GM21423 (cell line): ENCODE measurements around the gene GPC3.

Experiments used
- ATAC-seq: cut with Tn5 transposase; IDR thresholded peaks from one replicate; pipeline ENCODE4 v1.9.1; 2021; ENCODE audit warnings: mild to moderate bottlenecking, moderate library complexity; ENCODE audit not compliant: unreplicated experiment

Gene GPC3

DNA sequence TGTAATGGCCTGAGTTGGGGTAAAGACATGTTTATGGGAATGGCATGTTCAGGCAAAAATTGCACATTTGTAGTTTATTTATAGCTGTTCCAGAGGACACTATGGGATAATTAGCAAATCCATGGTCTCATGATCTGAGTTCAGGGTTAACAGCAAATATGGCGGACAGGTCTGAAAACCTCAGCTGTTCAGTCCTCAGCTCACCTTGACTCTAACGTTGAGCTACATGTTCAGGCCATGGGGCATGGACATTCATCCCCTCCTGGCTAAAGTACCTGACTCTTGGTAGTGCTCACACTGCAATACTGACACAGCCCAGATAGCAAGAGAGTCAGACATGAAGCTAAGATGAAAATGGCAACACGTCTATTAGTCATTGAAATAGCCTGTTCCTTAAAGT, 408.5 kb downstream of the GPC3 start:
- ATAC-seq, result no peak

DNA sequence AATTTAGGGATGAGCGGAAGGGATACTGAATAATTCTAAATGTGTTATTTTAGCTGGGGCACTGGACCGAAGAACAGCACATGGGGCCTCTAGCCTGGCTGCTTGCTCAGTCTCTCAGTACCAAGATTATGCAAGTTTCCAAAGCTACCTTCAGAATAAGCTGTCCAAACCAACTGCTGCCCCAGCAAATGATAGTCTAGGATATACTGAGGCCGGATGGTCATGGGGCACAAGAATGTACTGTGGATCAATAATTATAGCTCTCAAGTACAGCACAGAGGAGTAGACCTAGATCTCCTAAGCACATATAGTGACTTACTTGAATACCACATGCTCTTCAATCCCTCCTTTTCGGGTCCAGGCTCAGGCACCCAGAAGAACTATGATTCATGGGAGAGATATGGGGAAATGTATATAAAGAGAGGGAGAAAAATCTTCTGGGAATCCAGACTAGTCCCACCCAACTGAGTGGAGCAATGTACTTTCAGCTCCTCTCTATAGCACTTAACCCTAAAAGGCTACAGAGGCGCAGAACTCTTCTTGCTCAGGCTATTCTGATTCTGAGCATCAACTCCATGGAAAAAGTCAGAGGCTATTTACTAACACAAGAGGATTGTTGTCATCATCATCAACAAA, 409.8 kb downstream of the GPC3 start:
- no peak for ATAC-seq

DNA sequence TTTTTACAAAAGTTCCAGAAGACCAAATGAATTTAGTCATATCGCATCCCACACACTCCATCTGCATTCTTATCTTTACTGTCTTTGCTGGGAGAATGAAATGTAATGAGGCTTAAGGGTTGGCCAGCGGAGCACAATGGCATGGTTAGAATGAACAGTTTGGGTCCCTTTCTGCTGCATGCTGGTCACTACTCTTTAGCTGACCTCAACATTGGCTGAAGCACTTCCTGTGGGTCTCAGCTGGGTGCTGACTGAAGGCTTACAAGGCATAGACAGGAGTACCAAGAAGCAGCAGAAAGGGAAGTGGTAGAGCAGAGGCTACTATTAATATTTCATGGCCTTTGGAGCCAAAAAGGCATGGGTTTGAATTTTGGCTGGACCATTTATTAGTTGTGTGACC, 410.7 kb downstream of the GPC3 start:
- no peak for ATAC-seq

DNA sequence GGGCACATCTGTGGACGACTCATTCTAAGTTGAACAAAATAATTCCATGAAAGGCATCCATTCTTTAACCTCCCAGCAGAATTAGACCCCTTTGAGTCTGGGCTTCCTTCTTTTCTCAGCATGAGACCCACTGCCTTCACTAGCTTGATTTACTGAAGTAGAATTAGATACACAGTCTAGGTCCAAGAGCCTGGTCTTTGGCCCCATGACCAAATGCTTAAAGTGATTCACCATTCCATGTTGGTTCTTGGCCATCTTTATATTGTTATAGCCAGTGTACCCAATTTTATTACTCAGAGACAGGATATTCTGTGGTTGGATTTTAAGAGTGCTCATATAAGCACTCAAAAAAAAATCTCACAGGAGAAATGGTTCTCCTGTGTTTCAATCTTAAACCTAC, 414.8 kb downstream of the GPC3 start:
- ATAC-seq, result no peak

DNA sequence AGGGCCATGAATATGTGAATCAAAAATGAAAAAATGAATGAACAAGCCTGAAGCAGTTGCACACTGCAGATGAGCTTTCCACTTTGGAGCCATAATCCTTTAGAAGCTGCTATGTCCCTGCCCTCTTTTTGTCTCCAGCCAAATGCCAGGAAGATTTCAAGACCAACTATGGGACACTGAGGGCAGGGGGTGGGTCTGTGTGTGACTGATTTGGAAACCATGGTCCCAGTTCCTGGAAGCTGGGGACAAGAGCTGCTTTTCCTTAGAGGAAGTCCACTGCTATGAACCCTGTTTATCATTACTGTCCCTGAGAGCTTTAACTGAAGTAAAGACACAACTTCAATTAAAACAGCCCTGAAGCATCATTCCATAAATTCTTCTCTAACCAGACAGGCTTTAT, 416.2 kb downstream of the GPC3 start:
- no peak for ATAC-seq

DNA sequence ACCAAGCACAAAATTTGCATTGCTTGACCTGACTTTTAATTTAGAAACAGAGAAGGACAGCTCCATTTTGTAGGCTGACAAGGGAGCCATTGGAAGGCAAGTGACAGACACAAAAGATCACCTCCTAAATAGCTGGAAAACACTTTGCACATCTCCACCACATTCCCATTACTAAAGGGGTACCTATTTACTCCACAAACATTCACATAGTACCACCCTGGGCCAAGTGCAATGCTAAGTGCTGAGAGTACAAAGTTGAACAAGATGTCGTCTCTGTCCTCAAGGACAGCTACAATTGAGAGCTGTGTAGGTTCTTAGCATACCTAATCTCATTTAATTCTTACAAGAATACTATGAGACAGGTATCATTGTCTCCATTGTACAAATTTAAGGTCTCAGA, 417.3 kb downstream of the GPC3 start:
- no peak for ATAC-seq

DNA sequence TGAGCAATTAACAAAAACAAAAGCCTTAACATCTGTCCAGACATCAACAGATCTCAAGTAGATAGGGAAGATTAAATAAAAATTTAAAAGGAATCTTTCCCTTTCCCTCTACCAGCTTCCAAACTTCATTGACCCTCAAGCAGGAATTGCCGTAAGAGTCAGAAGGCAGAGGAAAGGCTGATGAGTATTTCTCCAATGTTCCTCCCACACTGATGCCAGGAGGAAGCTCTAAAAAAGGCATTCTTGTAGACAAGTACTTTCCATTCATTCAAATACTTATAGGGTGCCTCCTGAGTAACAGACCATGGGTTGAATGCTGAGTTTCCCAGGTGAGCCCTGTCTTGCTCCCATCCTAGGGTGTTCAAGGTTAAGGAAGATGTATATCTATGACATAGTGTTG, 418.5 kb downstream of the GPC3 start:
- ATAC-seq, result no peak

DNA sequence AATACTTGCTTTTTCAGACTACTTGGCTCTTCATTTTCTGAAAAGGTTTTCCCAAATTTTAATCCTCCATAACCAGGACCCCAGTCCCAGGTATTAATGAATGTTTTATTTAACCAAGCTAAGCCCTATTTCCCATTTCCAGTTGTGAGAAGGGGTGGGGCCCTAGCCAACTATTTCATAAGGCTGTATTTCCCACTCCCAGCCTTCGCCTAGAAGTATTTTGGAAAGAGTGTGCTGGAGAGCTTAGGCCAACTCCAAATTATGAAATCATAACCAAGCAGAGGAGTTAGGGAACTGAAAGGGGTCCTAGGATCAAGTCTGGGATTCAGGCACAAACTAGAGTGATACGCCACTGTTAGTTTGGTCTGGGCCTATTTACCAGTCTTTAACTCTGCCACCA, 421.7 kb downstream of the GPC3 start:
- no peak for ATAC-seq

DNA sequence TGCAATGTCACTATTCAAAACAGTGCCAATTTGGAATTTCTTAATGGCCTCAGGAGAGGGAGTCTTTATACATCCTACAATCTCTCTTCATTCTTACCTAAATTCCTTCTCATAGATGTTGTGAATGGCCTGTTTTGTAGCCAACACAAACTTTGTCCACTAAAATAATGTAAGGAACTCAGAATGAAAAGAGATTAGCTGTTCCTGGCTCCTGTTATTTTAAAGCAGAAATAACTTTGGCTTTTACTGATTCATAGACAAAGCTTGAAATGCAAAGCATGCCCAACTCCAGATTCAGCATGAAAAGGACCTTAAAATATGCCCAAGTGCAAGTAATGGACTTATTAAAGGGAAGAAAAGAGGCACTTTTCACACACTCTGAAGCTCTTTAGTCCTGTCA, 424.1 kb downstream of the GPC3 start:
- ATAC-seq, result no peak

DNA sequence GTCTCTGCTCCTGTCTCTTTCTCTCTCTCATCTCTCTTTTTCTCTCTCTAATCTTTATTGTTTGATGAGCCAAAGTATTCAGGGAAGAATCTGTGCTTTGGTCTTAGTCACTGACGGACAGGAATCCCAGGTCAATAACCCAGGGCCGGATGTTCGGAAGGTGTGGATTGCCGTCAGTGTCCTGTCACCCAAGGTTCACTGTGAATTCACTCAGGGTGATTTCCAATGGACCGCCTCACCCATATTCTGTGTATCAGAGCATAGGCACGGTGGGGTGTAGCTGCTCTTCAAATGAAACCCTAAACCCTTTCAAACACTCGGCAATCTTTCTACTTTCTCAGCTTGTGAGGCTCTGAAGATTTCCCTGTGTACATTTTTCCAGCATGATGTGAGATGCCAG, 425.5 kb downstream of the GPC3 start:
- ATAC-seq, result no peak

DNA sequence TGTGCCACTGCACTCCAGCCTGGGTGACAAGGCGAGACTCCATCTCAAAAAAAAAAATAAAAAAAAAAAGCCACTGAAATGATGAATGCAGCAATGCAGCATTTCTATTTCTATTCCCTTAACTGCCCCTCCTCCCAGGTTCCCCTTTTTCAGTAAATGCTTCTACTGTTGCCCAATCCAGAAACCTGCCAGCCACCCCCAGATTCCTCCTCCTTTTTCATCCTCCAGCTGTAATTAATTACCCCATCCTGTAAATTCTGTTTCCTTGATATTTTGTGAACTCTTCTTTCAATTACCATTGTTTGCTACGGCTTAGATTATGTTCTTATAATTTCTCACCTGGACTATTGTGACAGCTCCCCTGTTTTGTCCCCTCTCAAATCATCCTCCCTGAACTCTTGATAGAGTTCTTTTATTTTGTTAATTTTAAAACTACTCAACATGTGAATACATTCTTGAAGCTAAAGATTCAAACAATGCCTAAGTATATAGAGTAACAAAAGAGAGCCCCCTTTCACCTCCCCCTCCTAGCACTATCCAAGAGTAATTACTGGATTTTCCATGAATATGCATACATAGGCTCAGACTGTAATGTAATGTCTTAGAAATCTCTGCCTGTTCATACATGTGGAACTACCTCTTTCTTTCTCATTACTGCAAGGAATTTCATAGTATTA, 429.5 kb downstream of the GPC3 start:
- ATAC-seq, result no peak

DNA sequence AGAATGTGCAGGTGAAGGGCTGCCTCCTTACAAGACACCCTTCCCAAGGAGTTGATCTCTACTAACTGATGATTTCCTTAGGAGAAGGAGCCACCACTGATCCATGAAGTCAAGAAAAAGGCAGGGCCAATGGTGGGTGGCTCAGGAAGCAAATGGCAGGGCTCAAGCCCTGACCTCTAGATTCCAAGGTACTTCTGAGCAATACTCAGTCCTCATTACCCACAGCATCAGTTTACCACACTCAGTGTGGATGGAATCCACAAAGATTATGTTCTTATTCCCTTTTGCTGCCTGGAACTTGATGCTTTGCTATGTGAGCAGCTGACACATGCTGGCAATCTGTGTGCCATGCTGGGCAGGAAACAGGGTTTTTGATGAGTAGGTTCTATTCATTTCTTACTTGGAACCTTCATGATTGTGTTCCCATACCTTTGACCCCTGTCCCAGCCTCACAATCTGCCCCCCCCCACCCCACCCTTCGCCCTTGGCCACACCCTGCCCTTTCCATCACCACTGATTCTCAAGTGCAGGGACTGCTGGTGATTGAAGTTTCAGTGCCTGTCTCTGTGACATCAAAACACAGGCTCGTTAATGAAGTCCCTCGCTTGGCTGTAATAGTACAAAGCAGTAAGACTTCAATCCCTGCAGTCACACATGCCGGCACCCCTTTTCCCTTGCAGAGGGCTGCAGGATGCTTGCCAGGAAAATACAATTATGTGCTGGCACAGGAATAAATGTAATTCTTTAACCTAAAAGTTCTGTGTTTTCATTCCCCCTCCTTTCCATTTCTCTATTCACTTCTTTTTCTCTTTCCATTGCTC, 434.5 kb downstream of the GPC3 start:
- ATAC-seq, result no peak

DNA sequence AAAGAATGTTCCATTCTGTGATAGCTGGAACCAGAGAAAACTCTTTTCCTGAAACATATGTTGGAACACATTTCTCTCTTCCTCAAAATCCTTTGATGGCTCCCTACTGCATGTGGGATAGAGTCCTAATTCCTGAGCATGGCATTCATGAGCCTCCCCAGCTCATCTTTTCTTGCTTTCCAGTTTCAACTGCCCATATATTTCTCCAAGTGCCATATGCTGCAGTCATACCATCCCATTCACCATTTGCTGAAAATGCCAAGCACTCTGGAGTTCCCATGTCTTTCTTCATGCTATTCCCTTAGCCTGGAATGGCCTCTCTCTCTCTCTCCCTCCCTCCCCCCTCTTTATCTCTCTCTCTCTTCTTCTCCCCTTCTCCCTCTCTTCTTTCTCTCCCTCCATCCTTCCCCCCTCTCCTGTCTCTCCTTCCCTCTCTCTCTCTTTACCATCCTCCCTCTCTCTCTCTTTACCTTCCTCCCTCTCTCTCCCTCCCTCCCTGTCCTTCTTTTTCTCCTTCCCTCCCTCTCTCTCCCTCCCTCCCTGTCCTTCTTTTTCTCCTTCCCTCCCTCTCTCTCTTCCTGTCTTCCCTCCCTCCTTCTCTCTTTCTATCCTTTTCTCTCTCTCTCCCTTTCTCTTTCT, 436.0 kb downstream of the GPC3 start:
- no peak for ATAC-seq

DNA sequence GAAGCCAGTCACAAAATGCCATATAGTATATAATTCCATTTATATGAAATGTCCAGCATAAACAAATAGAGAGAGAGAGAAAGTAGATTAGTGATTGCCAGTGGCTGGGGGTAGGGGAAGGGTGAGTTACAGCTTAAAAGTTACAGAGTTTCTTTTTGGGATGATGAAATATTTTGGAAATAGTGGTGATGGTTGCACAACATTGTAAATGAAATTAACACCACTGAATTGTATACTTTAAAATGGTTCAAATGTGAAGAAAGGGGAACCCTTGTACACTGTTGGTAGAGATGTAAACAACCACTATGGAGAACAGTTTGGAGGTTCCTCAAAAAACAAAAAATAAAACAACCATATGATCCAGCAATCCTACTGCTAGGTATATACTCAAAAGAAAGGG, 439.0 kb downstream of the GPC3 start:
- no peak for ATAC-seq

DNA sequence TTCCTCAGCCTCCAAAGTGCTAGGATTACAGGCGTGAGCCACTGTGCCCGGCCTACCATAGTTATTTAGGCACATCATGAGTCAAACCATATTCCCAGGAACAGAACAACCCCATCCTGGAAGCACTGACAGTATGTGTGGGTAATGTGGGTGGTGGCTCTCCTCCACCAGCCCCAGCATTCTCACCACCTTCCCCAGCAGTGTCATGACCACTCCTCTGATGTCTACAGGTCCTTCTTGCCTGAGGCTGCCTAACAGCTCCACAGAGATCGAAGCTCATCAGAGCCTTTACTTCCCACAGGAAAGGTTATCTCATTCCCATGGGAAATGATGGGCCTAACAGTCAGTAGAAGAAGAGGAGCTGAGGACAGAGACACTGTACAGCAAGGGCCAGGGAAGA, 440.6 kb downstream of the GPC3 start:
- no peak for ATAC-seq

DNA sequence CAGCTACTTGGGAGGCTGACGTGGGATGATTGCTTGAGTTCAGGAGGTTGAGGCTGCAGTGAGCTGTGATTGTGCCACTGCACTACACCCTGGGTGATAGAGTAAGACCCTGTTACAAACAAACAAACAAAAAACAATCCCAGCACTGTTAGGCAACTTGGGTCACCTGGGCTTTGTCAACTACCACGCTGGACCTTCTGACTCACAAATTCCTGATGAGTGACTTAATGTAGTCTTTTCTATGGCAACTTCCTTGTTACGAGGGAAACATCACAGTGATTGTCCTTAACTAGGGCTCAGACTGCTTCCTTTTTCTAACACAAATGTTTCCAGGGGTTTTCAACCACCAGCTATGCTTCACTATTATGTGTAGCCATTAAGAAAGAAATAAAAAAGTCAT, 441.3 kb downstream of the GPC3 start:
- ATAC-seq, result no peak

DNA sequence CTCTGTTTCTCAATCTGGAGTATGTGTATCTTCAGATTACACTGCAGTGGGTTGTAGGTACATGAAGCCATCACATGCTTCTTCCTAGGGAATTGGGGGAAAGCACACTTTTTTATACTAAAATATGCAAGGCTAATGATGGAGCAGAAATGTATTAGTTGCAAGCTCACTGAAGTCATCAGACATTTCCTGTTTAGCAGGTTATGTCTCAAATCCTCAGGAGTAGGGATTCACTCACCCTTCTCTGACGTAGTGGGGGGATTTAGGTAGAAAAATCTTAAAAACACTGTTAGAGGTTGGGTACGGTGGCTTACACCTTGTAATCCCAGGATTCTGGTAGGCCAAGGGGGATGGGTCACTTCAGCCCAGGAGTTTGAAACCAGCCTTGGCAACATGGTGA, 441.7 kb downstream of the GPC3 start:
- ATAC-seq, result no peak

DNA sequence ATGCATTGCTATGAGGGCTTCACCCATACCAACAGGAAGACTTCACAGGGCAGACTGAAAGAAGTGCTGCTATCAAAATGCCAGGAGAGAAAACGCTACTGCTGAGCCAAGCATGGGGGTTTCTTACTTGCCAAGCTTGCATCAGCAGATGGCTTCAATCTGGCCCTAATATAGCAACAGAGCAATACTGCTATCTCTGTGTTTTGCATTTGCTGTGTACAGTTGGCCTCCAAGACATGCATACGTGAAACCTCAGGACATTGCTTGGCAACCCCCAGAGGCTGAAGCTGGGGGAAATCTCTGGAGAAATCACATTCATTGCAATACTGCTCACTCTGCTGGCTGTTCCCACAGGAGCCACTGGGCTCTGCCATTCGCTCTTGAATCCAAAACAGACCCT, 442.9 kb downstream of the GPC3 start:
- ATAC-seq, result no peak

DNA sequence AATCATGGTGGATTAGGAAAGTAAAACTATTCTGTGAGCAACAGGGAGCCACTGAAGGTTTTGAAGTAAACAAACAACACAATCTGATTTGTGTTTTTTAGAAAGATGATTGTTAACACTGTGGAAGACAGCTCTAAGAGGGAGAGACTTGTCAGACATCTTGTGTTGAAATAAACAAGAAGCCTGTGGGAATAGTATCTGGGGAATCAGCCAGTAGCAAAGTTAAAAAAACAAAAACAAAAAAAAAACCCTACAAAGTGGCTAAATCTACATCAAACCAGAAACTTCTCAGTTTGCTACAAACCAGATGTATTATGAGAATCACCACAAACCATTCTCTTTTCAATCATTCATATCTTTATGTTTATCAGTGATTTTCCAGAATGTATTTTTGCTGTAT, 444.4 kb downstream of the GPC3 start:
- ATAC-seq, result no peak

DNA sequence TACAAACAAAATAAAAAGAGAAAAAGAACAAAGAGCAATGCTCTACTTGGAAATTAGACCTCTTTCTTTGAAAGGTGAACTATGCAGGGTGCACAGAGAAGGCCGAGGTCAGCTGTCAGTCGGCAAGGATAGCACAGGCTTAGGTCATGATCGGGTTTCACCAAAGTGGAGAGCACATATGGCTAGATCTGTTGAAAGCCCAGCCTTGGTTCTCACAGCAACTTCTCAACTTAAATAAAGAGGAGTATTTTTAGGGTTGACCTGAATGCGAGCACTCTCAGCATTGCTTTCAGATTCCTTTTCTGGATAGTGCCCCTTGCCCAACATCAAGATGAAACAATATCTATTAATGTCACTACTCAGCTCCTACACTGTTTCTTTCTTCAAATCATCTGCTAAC, 447.2 kb downstream of the GPC3 start:
- no peak for ATAC-seq

DNA sequence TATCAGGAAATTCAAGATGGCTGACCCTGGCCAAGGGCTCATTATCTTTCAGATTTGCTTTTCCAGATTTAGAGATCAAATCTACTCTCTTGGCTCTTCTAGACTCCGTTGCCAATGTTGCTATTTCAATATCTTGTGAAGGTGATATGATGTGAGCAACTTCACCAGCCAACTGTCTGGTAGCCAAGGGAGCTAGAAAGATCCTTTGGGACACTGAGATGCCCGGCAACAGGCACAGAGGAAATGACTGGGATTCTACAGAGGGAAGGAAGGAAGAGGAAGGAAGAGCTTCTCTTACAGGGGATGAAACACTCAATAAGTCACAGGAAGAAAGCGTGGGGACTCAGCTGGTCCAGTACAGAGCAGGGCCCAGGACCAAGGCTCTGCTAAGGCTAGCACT, 448.3 kb downstream of the GPC3 start:
- no peak for ATAC-seq

DNA sequence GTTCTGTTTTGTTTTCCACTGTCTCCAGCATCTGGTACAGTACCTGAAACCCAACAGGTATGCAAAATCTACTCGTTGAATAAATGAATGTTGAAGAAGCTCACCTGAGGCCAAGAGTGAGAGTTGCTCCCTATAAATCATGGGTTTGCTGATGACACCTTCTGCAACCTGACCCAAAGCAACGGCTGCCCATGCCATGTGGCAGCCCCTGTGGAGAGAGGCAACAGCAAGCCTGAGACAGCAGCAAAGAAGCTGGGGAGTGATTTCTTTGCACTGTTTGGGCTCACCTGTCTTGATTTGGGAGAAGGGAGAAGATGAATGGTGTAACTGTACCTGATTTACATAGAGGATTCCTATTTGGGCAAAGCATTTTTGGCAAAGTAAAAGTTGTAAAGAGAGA, 450.3 kb downstream of the GPC3 start:
- ATAC-seq, result no peak
